Kidney epithelial cell (primary cell): Measurements from ENCODE around the gene ATF7IP. TPM values are rescaled to one million over a fixed set of nuclear protein-coding genes. Genes with fewer than 3 reads are reported as not detected.

Source experiments
- DNase-seq: peaks from one replicate; pipeline ENCODE4 v3.0.0-alpha.2; 2010; ENCODE audit warnings: low read depth
- H3K27me3 ChIP-seq: 2 replicates; pipeline ENCODE4 v1.6.0; 2011; ENCODE audit warnings: low read length; ENCODE audit not compliant: control insufficient read depth, insufficient read depth
- H3K36me3 ChIP-seq: 2 replicates; pipeline ENCODE4 v1.5.1; 2011; ENCODE audit warnings: low read length; ENCODE audit not compliant: control insufficient read depth, insufficient read depth
- H3K4me3 ChIP-seq: 2 replicates; pipeline ENCODE4 v1.5.1; 2011; ENCODE audit warnings: low read depth, mild to moderate bottlenecking, control low read depth, low read length
- CTCF ChIP-seq: IDR thresholded peaks from 2 replicates; pipeline ENCODE4 v1.5.1; 2011; ENCODE audit warnings: mild to moderate bottlenecking, moderate library complexity, low read length, control low read depth, inconsistent platforms; ENCODE audit not compliant: insufficient read depth, poor library complexity, severe bottlenecking
- total RNA-seq: library from RNA; depleted of rRNA; stranded (reverse); fragments of >200 nt; gene quantifications from 2 replicates; pipeline ENCODE4 v1.2.3, GENCODE V29; 2015

The ATF7IP gene
- total RNA-seq, 1 donor from 2014 or later: 23.4 TPM

- no peak for DNase-seq
- no peak for TF ChIP-seq CTCF
- Histone ChIP-seq H3K4me3 (no peak overlapping the region), H3K36me3 (no peaks in the 10 kb centered on the region), H3K27me3 (no peaks in the 10 kb centered on the region)
Observed at GRCh38 chr12:14521822-14522221, 156.3 kb downstream of the ATF7IP start.

GRCh38 chr12:14525964-14526363 lies 160.5 kb downstream of the ATF7IP start:
- H3K27me3 ChIP-seq: no peaks in the 10 kb centered on the region
- H3K4me3 ChIP-seq: no peak overlapping the region
- no peak for DNase-seq
- TF ChIP-seq CTCF: no peak
- H3K36me3 ChIP-seq: no peaks in the 10 kb centered on the region

GRCh38 chr12:14532152-14532551 lies 166.7 kb downstream of the ATF7IP start:
- H3K4me3 ChIP-seq: no peak overlapping the region
- H3K27me3 ChIP-seq: no peaks in the 10 kb centered on the region
- no peak for DNase-seq
- no peaks in the 10 kb centered on the region for H3K36me3 ChIP-seq
- no peak for TF ChIP-seq CTCF

GRCh38 chr12:14537088-14537487 lies 171.6 kb downstream of the ATF7IP start:
- H3K27me3 ChIP-seq: no peaks in the 10 kb centered on the region
- TF ChIP-seq CTCF: no peak
- H3K4me3 ChIP-seq: no peak overlapping the region
- no peak for DNase-seq
- H3K36me3 ChIP-seq: no peaks in the 10 kb centered on the region

- no peak for TF ChIP-seq CTCF
- DNase-seq: no peak
- Histone ChIP-seq H3K4me3 (no peak overlapping the region), H3K36me3 (no peaks in the 10 kb centered on the region), H3K27me3 (no peaks in the 10 kb centered on the region)
Observed at GRCh38 chr12:14540801-14541462, 175.4 kb downstream of the ATF7IP start.
